ENCODE data around the gene CCDC107.

The CCDC107 gene

GRCh38 chr9:35702696-35703095 lies 44.6 kb downstream of the CCDC107 start:
- H3K4me3 Mint-ChIP-seq = no peak overlapping the region
- no peaks in the 10 kb centered on the region for H3K27me3 Mint-ChIP-seq (ENCODE audit: low read depth)
- no peak overlapping the region for H3K27ac Mint-ChIP-seq
- H3K4me1 Mint-ChIP-seq (ENCODE audit: low read depth) = no peaks in the 10 kb centered on the region
- no peaks in the 10 kb centered on the region for H3K9me3 Mint-ChIP-seq
- H3K36me3 Mint-ChIP-seq (ENCODE audit: low read depth) = peaks cover 45% of the 10 kb centered on the region
- no peak for DNase-seq (ENCODE audit: low spot score)

GRCh38 chr9:35703906-35704672 lies 46.0 kb downstream of the CCDC107 start:
- Mint-ChIP-seq H3K27me3 (ENCODE audit: low read depth) (no peaks in the 10 kb centered on the region), H3K4me3 (no peak overlapping the region), H3K27ac (no peak overlapping the region), H3K36me3 (ENCODE audit: low read depth) (peaks cover 55% of the 10 kb centered on the region), H3K9me3 (no peaks in the 10 kb centered on the region), H3K4me1 (ENCODE audit: low read depth) (no peaks in the 10 kb centered on the region)
- DNase-seq (ENCODE audit: low spot score) = no peak

- Mint-ChIP-seq H3K9me3 (no peaks in the 10 kb centered on the region), H3K36me3 (ENCODE audit: low read depth) (peaks cover 61% of the 10 kb centered on the region), H3K4me3 (no peak overlapping the region), H3K27me3 (ENCODE audit: low read depth) (no peaks in the 10 kb centered on the region), H3K27ac (no peak overlapping the region), H3K4me1 (ENCODE audit: low read depth) (no peaks in the 10 kb centered on the region)
- DNase-seq (ENCODE audit: low spot score) = no peak
Measured at GRCh38 chr9:35705372-35705771, 47.3 kb downstream of the CCDC107 start.

DNA sequence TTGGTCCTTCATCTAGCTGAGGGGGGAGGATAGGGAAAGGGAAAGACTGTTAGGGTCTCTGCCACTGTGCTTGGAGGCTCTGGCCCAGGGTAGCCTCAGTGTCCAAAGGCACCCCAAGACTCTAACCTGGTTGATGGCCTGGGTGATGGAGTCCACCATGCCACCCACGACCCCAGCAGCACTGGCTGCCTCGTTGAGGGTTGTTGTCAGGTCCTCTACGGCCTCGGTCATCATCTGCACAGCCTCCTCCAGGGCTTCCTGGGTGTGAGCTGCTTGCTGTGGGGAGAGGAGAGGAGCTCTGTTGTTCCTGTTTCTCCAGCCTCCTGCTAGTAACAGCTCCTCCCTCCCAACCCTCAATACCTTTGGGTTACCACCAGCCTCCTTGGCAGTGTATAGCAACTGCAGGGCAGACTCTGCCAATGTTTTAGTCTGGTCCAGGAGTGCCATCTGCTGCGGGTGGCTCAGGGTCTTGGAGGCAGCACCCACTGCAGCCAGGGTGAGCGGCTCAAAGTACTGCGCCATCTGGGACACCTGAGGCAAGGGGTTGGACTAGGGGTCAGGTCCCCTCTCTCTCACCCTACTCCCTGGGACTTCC lies 47.8 kb downstream of the CCDC107 start:
- no peaks in the 10 kb centered on the region for H3K27me3 Mint-ChIP-seq (ENCODE audit: low read depth)
- H3K4me1 Mint-ChIP-seq (ENCODE audit: low read depth) = no peaks in the 10 kb centered on the region
- H3K4me3 Mint-ChIP-seq = no peak overlapping the region
- peaks cover 67% of the 10 kb centered on the region for H3K36me3 Mint-ChIP-seq (ENCODE audit: low read depth)
- H3K9me3 Mint-ChIP-seq = no peaks in the 10 kb centered on the region
- no peak overlapping the region for H3K27ac Mint-ChIP-seq
- DNase-seq (ENCODE audit: low spot score) = no peak

DNA sequence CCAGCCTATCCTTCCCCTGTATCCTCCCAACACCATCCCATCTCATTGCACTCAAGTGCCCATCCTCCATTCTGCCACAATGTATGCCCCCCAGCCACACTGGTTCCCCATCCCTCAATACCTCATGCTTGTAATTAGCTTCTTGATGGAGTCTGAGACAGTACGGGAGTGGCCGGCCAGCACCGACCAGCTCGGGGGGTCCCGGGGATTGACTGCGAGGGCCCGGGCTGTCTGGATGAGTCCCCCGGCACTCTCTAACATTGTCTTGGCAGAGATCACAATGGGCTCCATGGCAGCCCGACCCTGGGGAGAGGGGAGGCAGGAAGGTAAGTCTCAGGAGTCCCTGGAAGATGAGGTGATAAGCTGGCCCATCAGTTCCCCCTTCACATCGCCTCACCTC lies 48.9 kb downstream of the CCDC107 start:
- H3K36me3 Mint-ChIP-seq (ENCODE audit: low read depth) = peaks cover 77% of the 10 kb centered on the region
- H3K27ac Mint-ChIP-seq = no peak overlapping the region
- H3K9me3 Mint-ChIP-seq = no peaks in the 10 kb centered on the region
- H3K4me3 Mint-ChIP-seq = no peak overlapping the region
- H3K4me1 Mint-ChIP-seq (ENCODE audit: low read depth) = no peaks in the 10 kb centered on the region
- H3K27me3 Mint-ChIP-seq (ENCODE audit: low read depth) = no peaks in the 10 kb centered on the region
- DNase-seq (ENCODE audit: low spot score) = no peak

GRCh38 chr9:35708146-35708545 lies 50.1 kb downstream of the CCDC107 start:
- peaks cover 83% of the 10 kb centered on the region for H3K36me3 Mint-ChIP-seq (ENCODE audit: low read depth)
- H3K4me3 Mint-ChIP-seq = no peak overlapping the region

DNA sequence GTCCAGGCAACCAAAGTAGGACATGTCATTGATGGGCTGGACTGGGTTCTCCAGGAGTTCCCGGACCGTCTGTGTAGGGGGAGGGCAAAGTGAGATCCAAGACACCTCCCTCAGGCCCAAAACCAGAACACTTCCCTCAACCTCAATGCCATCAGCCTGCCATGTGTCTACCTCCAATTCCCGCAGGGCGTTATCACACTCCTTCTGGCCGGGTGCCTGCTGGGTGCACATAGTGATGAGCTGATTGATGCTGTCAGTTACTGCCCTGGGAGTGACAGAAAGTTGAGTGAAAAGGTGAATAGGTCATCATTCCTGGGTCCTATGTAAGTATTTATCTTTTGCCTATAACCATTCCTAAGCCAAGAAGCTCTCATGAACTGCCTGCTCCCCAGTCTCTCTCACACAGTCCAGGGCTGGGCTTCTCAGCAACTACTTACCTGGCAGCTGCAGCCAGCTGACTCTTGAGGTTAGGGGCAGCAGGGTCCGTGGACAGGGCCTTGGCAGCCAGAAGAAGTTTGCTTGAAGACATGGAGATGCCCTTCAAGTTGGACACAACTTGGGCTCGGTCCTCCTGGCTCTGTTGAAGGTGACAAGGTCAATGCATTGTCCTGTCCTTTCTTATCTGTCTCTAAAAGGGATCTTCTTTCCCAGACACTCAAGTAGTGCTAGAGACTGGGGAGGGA lies 52.9 kb downstream of the CCDC107 start:
- Mint-ChIP-seq H3K4me3 (no peak overlapping the region), H3K27me3 (ENCODE audit: low read depth) (no peaks in the 10 kb centered on the region), H3K36me3 (ENCODE audit: low read depth) (peaks cover 88% of the 10 kb centered on the region), H3K4me1 (ENCODE audit: low read depth) (peaks cover 2% of the 10 kb centered on the region), H3K9me3 (no peaks in the 10 kb centered on the region), H3K27ac (no peak overlapping the region)
- DNase-seq (ENCODE audit: low spot score) = no peak

More at GRCh38 chr9:35708146-35708545, 50.1 kb downstream of the CCDC107 start:
- Mint-ChIP-seq H3K27ac (no peak overlapping the region), H3K27me3 (ENCODE audit: low read depth) (no peaks in the 10 kb centered on the region), H3K4me1 (ENCODE audit: low read depth) (no peaks in the 10 kb centered on the region), H3K9me3 (no peaks in the 10 kb centered on the region)
- DNase-seq (ENCODE audit: low spot score) = no peak

All from T-helper 2 cell treated with Interferon-gamma antibody and Interleukin-4, amounts not matched to agents 5 μg/mL and 100 μg/mL, for 36 hours (primary cell).